Right renal pelvis (tissue), 4 donors: Measurements from ENCODE around the gene HMOX2. TPM values are rescaled to one million over a fixed set of nuclear protein-coding genes. Genes with fewer than 3 reads are reported as not detected.

Experiments
- DNase-seq, 4 donors: peaks; one replicate each; pipeline ENCODE4 v3.0.0-alpha.2; 2013; ENCODE audit warnings: low read depth in 4 of 4, low spot score in 3 of 4, missing footprints in 1 of 4
- polyA plus RNA-seq, 4 donors: library from polyadenylated mRNA; unstranded; fragments of 120-200 nt; gene quantifications; one replicate each; pipeline ENCODE4 v1.2.1, GENCODE V29; 2013; ENCODE audit not compliant: insufficient read length in 4 of 4

The HMOX2 gene
- polyA plus RNA-seq, 4 donors = 47.2 to 54.9 (median 47.7) TPM

DNA sequence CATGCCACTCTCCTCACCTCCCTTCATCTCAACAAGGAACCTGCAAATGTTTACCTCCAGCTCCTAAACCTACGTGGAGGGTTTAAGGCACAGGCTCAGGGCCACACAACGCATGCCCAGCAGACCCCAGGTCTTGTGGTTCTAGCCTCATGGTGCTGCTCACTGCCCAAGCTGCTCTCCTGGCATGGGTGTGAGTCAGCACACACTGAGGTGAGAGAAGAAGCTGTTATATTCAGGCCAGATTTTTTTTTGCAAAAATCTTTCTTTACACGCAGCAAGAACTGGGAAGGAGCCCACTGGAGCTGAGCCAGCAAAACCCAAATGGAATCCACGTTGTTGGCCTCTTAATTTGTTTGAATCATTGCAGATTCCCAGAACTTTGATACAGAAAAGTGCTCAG is 74.4 kb downstream of the HMOX2 start:
- no peak for DNase-seq

DNA sequence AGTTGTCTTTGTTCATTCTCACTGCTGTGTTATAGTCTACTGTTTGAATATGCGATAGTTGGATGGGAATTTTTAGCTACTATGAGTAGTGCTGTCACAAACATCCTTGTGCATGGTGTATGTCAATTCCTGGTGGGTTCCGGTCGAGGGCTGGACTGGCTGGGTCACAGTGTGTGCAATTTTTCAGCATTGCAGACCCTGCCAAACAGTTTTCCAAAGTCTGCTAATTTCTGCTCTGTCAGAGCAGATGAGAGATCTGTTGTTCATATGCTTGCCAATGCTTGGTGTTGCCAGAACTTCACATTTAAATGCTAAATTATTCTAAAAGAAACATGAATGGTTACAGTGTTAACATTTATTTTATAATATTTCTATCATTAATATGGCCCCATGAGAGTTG is 76.3 kb downstream of the HMOX2 start:
- DNase-seq = no peak

DNA sequence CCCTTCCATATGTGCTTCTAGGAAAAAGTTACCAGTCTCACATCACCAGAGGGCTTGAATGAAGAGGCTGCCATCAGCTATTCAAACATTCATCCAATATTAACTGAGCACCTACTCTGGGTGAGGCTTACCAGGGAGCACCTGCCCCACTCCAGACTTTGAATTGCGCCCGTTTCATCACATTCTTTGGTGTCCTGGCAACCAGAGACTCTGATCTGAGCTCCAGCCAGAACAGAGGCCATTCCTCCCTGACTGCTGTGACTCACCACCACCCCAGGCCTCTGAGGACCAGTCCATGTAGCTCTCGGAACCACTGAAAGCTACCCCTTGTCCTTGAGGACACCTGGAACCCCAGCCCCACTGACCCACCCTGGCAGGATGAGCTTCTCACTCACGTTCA is 79.9 kb downstream of the HMOX2 start, which contains the start of gene C16orf96:
C16orf96 (plus strand) TSS at position 229 of the 400 bp plus-strand sequence; CDS start at position 379, 150 bp downstream.
- no peak for DNase-seq

- DNase-seq = no peak
These were observed 80.4 kb downstream of the HMOX2 start for GRCh38 chr16:4556580-4556979.

GRCh38 chr16:4557973-4558372 is 81.8 kb downstream of the HMOX2 start:
- DNase-seq = no peak

Other genes with a start within 250 kb of the HMOX2 start
- 1 to 10 TPM; 1.2 to 1.7 (median 1.4) TPM for gene SRL, start 234.3 kb upstream of the HMOX2 start, polyA plus RNA-seq
- 10 to 100 TPM; 16.9 to 21.6 (median 18.3) TPM for gene TFAP4, start 203.4 kb upstream of the HMOX2 start, polyA plus RNA-seq
- 10 to 100 TPM; 41.2 to 55.1 (median 42.4) TPM for gene GLIS2, start 160.3 kb upstream of the HMOX2 start, polyA plus RNA-seq
- 10 to 100 TPM; 21.4 to 32.2 (median 22.6) TPM for gene PAM16, start 125.1 kb upstream of the HMOX2 start, polyA plus RNA-seq
- 10 to 100 TPM; 43.5 to 74.1 (median 48.2) TPM for gene VASN, start 104.5 kb upstream of the HMOX2 start, polyA plus RNA-seq
- gene CORO7, start 59.8 kb upstream of the HMOX2 start, polyA plus RNA-seq = 10 to 100 TPM; 15.1 to 22.0 (median 16.9) TPM
- gene DNAJA3, start 50.5 kb upstream of the HMOX2 start, polyA plus RNA-seq = 10 to 100 TPM; 37.1 to 41.0 (median 40.1) TPM
- gene NMRAL1, start 1.8 kb upstream of the HMOX2 start, polyA plus RNA-seq = 10 to 100 TPM; 31.2 to 47.1 (median 41.6) TPM
- gene CDIP1, start 62.4 kb downstream of the HMOX2 start, polyA plus RNA-seq = 10 to 100 TPM; 26.4 to 35.3 (median 31.6) TPM
- gene C16orf96, start 79.9 kb downstream of the HMOX2 start, polyA plus RNA-seq = under 1 TPM; 0.17 to 0.33 (median 0.26) TPM
- 10 to 100 TPM; 14.4 to 26.8 (median 15.3) TPM for gene UBALD1, start 138.5 kb downstream of the HMOX2 start, polyA plus RNA-seq
- 10 to 100 TPM; 42.1 to 63.2 (median 47.1) TPM for gene MGRN1, start 148.4 kb downstream of the HMOX2 start, polyA plus RNA-seq
- gene NUDT16L1, start 217.2 kb downstream of the HMOX2 start, polyA plus RNA-seq = 10 to 100 TPM; 39.7 to 55.9 (median 43.3) TPM